ENCODE results near the gene SETX. TPM values are rescaled to one million over a fixed set of nuclear protein-coding genes. Genes with fewer than 3 reads are reported as not detected.

Gene SETX
- total RNA-seq, 1 donor from 2014 or later, result 59.3 TPM

GRCh38 chr9:132266017-132266416, 88.8 kb downstream of the SETX start:
- H3K9me3 ChIP-seq, result no peaks in the 10 kb centered on the region
- no peak overlapping the region for H3K4me3 ChIP-seq
- no peak overlapping the region for H3K27ac ChIP-seq
- no peaks in the 10 kb centered on the region for H3K27me3 ChIP-seq (ENCODE audit: low read depth)
- ATAC-seq, result no peak
- peaks cover 4% of the 10 kb centered on the region for H3K4me1 ChIP-seq
- intact Hi-C loops (cut with DNase I), result no loop called here
- peaks cover 90% of the 10 kb centered on the region for H3K36me3 ChIP-seq
- TF ChIP-seq CTCF (IDR thresholded peaks at IDR 0.05), result no peak
- no peak for DNase-seq

- peak; percentile 75 to 85 for ATAC-seq
- Histone ChIP-seq H3K4me3 (no peak overlapping the region), H3K36me3 (peaks cover 43% of the 10 kb centered on the region), H3K27ac (no peak overlapping the region), H3K9me3 (no peaks in the 10 kb centered on the region), H3K27me3 (ENCODE audit: low read depth) (no peaks in the 10 kb centered on the region), H3K4me1 (peaks cover 17% of the 10 kb centered on the region)
- TF ChIP-seq CTCF (IDR thresholded peaks at IDR 0.05), result no peak
- DNase-seq, result peak; percentile 69
- intact Hi-C loops (cut with DNase I), result no loop called here
Measured at GRCh38 chr9:132260846-132261245, 93.9 kb downstream of the SETX start.

GRCh38 chr9:132250324-132251262, 104.2 kb downstream of the SETX start:
- Histone ChIP-seq H3K4me3 (no peak overlapping the region), H3K27me3 (ENCODE audit: low read depth) (peaks cover 17% of the 10 kb centered on the region), H3K36me3 (no peaks in the 10 kb centered on the region), H3K9me3 (no peaks in the 10 kb centered on the region), H3K4me1 (no peaks in the 10 kb centered on the region), H3K27ac (no peak overlapping the region)
- no peak for TF ChIP-seq CTCF (IDR thresholded peaks at IDR 0.05)
- DNase-seq (no peak), ATAC-seq (peak in 1 of 2 donors; percentile 18)
- intact Hi-C loops (cut with DNase I), result loop anchor here (5.0 kb wide), 1 partner anchor 488 kb away; no protein-coding TSS in a partner anchor

- no peak for TF ChIP-seq CTCF (IDR thresholded peaks at IDR 0.05)
- ATAC-seq, result no peak
- intact Hi-C loops (cut with DNase I), result loop anchor here (5.0 kb wide), 1 partner anchor 487 kb away; no protein-coding TSS in a partner anchor
- H3K27me3 ChIP-seq (ENCODE audit: low read depth), result peaks cover 22% of the 10 kb centered on the region
- H3K4me3 ChIP-seq, result no peak overlapping the region
- no peaks in the 10 kb centered on the region for H3K36me3 ChIP-seq
- H3K27ac ChIP-seq, result no peak overlapping the region
- H3K4me1 ChIP-seq, result no peaks in the 10 kb centered on the region
- no peak for DNase-seq
- H3K9me3 ChIP-seq, result no peaks in the 10 kb centered on the region
Measured at GRCh38 chr9:132249690-132250089, 105.1 kb downstream of the SETX start.

GRCh38 chr9:132249123-132249522, 105.7 kb downstream of the SETX start:
- no peak overlapping the region for H3K27ac ChIP-seq
- H3K4me1 ChIP-seq, result no peaks in the 10 kb centered on the region
- H3K4me3 ChIP-seq, result no peak overlapping the region
- intact Hi-C loops (cut with DNase I), result no loop called here
- TF ChIP-seq CTCF (IDR thresholded peaks at IDR 0.05), result no peak
- no peaks in the 10 kb centered on the region for H3K36me3 ChIP-seq
- no peaks in the 10 kb centered on the region for H3K9me3 ChIP-seq
- H3K27me3 ChIP-seq (ENCODE audit: low read depth), result peaks cover 22% of the 10 kb centered on the region
- peak; percentile 85 for DNase-seq
- peak; percentile 76 to 80 for ATAC-seq

Data from lower lobe of right lung (tissue), 2 donors.